HG03139 (cell line): Measurements from ENCODE around the gene RIMBP2.

Experiments used
- ATAC-seq: cut with Tn5 transposase; IDR thresholded peaks from one replicate; pipeline ENCODE4 v1.9.1; 2021; ENCODE audit not compliant: unreplicated experiment

The RIMBP2 gene

DNA sequence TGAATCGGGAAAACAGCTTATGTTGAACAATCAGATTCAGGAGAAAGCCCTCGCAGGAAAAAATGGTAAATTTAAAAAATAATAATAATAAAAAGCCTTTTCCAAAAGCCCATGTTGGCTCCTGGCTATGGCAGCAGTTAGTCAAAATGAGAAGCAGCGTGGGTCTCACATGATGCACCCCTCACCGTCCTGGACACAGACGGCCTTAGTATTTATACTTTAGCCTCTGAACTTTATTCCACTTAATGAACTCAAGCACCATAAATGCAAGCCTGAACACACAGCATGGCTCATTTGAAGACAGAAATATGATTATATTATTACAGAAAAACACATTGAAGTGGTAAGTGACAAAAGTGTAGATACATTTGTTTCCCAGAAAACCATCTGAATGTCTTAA is 160.9 kb downstream of the RIMBP2 start:
- ATAC-seq: no peak

DNA sequence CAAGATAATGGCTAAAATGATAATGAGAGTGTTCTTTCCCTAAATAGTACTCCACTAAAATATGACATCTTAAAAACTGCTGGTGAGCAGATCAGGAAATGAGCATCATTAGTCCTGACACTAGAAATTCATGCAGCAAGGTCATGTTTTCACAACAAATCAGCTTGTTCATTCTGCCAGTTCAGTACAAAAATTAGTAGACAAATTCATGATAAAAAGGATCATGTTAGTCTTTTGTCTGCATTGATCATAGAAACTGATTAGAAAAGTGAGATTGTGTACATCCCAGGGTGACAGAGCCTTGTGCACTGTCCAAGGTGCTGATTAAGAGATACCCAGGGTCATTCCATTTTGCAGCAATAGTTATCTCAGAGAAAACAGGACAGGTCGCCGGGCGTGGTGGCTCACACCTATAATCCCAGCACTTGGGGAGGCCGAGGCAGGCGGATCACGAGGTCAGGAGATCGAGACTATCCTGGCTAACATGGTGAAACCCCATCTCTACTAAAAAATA is 163.6 kb downstream of the RIMBP2 start:
- ATAC-seq: no peak

DNA sequence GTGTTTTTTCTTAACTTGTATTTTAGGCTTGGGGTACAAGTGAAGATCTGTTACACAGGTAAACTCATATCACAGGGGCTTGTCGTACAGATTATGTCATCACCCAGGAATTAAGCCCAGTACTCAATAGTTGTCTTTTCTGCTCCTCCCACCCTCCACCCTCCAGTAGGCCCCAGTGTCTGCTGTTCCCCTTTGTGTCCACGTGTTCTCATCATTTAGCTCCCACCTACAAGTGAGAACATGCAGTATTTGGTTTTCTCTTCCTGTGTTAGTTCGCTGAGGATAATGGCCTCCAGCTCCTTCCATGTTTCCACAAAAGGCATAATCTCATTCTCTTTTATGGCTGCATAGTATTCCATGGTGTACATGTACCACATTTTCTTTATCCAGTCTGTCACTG is 166.7 kb downstream of the RIMBP2 start:
- no peak for ATAC-seq

DNA sequence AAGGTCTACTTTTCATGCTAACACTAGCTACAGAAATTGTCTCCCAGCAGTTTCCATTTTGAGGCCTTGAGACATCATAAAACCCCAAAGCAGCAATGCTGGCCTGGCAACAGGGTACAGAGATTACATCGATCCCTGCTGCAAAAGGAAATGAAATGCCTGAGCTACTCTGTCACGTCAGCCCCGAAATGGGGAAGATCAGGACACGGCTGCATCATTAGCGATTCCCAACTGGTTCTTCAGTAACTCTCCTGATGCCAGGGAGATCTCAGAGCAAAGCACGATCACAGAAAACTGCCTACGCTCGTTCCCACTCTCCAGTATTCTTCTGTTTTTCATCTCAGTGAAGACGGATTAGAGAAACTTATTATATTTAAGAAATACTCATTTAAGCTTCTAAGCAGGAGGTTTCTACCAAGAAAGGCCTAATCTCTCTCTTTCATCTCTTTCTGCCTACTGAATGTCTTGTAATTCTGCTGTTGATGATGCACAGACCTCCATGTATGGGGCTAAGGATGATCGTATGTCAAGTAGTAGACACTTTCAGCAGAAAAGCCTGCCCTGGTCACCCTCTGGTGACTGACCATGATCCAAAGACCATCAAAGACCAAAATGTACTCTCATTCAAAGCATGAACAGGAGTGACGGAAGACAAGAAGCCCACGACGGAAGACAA is 168.5 kb downstream of the RIMBP2 start:
- ATAC-seq: no peak

DNA sequence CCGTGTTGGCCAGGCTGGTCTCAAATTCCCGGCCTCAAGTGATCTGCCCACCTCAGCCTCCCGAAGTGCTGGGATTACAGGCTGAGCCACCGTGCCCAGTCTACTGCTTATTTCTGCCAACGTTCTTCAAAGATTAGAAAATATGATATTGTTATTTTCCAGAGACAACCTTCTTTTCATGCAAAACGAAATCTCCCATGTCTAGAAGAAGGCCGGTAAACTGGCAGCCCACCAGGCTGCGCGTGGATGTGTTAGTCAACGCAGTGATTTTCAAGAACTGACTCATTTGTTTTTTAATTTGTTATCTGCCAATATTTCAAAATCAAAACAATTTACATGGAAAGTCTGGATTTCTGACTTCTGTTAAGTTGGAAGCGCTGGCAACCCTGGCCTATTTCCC is 169.6 kb downstream of the RIMBP2 start:
- ATAC-seq: no peak

DNA sequence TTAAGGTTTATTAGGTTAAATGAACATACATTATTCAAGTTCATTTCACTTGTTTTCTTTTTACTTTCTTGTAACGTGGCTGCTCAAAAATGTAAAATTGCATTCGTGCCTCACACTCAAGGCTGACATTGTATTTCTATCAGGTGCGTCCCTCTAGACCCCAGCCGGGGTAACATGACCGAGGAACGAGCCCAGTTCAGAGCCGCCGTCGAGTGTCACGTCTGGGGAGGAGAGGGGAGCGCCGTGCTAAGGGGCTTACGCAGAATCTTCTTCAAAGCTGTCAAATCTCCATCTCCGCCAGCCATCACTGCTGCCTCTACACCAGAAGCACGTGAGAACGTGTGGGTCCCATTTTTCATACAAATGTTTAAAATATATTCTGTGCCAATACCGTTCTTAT is 170.6 kb downstream of the RIMBP2 start:
- no peak for ATAC-seq

DNA sequence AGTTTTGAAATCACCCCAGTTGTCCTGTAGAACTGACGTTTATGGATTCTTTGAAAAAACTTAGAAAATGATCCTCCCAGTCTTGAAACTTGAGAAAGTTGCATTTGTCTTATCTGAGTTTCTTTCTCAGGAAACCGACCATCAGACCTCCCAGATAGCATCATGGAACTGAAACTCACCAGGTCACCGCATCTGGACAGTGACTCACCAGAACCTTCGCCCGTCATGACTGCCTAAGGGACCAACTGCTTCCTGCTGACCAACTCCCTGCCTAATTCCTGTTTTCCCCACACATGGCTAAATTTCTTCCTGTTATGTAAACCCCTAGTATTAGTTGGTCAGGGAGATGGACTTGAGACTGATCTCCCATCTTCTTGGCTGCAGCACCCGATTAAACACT is 175.7 kb downstream of the RIMBP2 start:
- no peak for ATAC-seq

DNA sequence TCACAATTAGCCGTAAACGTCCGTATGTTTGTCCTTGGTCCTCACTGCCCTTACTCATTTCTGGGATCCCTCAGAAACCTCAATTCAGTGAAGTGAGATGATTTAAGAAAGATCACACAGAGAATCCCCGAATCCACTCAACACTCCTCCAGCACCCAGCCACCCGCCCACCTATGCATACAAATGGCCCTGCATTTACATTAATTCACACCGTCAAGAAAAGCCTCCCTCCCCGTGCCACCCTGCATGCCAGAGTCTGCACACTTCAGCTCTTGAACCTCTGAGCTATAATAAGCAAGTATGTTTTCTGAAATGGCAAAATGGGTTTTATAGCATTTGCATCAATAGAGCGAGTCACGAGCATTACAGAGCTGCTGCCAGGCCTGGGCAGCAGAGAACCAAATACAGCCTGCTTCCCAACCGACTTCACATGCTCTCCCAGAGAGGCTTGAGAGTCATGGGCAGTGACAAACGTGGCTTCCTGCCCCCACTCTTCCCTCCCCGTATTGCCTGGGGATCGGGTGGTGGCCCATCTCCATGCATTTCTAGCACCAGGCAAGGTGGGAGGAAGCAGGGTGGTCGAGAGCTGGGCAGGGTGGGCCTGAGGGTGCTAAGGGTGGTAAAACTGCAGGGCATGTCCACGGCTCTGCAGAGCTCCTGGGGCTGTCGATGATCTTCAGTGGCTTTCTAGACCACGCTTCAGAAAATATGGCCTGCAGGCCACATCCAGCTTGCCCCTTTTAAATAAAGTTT is 177.6 kb downstream of the RIMBP2 start:
- ATAC-seq: no peak

DNA sequence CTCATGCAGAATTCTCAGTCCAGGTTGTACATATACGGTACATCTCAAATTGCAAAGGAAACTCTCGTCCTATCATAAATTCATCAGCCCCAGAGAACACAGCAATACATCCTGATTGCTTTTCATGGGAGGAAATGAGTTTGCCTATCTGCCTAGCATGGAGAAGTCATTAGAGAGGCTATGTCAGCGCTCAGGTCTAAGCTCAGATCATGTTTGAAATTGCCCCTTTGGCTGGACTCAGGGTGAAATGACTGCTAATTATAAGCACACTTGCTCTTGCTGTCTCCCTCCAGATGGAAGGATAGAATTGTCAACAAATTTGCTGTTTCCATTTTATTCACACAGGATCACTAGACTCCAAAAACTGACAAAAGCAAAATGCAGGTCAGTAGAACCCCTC is 178.4 kb downstream of the RIMBP2 start:
- no peak for ATAC-seq

DNA sequence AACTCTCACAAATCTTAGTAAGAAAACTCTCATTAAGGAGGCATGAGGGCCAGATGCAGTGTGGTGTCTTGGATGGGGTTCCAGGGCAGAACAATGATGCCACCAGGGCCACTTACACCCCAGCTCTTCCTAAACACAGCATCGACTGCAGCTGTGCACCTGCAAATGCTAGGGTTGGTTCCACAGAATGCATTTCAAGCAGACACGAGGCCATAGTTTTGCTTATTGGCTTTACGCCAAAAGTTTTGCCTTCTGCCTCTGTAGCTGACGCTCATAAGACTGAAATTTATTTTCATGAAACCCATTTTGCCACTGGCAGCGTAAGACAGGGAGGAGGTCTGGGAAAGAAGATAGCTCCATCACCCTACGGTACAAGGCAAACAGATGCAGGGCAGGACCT is 179.0 kb downstream of the RIMBP2 start:
- ATAC-seq: no peak

DNA sequence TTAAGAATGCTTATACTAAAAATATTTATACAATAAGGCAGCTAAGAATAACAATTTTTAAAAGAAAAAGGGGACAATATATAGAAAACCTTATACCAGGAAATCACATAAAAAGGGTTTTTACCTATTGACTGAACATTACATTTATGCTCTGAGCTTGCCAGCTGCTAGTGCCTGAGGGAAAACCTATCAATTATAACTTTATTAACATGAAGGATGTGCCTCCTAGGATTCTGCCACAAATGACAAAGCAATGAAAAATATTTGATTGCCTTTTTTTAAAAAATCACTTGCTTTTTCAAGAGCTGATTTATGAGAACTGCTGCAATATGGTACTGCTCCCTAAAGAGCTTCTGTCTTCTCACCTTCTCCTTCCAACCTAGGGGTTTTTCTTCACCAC is 185.7 kb downstream of the RIMBP2 start:
- ATAC-seq: no peak

DNA sequence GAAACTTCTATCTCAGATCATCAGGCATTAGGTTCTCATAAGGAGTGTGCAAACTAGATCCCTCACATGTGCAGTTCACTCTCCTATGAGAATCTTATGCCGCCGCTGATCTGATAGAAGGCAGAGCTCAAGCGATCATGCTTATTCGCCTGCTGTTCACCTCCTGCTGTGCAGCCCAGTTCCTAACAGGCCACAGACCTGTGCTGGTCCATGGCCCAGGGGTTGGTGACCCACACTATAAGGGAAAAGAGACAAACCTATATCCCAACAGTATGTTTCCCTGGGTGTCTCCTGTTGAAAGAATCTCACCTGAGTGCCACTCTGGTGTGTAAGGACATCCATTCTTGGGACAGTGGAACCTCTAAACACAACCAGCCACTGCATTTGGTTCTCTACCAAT is 186.3 kb downstream of the RIMBP2 start:
- ATAC-seq: no peak

DNA sequence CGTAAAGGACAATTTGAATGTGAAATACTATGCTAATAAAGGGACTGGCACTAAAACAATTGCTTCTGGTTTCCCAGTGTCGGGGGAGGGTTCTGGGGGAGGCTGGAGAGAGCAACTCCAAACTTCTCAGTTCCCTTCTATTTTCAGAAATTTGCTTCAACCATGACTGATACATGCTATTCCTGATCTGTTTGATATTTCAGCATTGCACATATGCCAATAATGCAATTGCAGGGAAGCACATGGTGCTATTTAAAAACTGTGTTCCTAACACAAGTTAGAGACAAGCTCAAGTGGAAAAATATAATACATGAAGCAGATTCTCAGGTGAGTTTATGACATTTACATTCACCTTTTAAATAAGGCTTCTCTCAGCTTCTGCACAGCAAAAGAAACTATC is 188.9 kb downstream of the RIMBP2 start:
- ATAC-seq: no peak

DNA sequence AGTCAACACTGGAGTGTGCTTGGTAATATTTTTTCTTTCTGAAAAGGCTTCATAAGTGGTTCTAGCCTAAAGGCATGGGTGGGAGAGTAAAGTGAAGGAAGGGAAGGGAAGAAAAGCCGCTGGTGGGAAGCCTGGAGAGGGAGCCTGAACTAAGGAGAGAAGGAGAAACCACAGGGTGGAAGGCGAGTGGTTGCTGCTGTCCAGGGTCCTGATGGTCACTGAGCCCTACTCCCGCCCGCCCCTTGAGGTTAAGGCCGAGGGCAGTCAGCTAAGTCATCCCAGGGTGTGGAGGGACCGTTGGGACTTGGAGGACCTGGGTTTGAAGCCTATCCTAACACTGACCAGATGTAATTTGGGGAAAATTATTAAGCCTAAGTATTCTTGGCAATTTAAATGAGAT is 189.3 kb downstream of the RIMBP2 start:
- ATAC-seq: no peak

DNA sequence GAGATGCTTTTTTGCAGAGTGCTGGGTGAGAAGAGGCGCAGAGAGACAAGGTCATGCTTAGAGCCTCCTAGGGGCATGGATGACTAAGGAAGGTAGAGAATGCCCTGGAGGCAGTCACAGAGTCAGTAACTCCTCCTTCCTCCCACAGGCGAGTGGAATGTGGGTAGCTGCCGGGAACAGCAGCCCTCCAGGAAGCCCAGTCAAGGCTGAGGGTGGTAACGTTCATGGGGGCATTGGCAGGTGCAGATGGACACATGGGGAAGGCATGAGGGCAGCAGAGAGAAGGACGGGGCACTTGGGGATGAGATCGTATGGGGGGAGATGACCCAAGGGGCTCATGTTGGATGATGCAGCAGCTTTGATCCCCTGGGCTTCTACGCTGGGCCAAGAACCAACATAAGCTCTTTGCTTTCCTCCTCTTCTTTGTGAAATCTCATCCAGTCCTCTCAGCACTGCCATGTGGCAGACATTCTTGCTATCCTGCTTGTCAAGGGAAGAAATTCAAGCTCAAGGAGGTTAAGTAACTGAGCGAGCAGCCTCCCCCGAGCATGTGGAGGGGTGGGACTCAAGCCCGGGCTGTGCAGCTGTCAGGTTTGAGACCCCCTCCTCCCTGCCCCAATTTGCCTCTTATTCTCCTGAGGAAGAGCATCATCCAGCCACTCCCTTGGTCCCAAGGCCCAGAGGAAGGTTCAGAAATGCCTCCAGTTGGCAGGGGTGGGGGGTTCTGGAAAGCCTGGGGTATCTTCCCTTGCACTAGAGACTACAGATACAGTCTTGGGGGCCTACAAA is 190.5 kb downstream of the RIMBP2 start:
- ATAC-seq: no peak

DNA sequence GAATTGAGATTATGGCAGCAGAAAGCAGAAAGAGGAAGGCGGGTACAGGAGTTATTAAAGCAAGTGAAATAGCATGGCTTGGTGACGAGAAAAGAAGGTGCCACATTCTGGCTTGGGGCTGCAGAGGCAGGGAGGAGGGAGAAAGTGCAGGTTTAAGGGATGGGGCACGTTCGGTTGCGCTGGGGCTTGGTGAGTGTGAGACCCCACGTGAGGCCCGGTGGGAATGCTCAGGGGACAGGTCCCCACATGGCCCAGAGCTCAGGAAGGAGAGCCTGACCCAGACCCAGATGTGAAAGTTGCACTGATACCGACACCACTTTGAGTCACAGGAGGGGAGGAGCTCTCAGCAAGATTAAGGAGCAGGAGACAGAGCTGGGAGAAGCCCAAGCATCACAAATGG is 191.3 kb downstream of the RIMBP2 start:
- ATAC-seq: no peak

DNA sequence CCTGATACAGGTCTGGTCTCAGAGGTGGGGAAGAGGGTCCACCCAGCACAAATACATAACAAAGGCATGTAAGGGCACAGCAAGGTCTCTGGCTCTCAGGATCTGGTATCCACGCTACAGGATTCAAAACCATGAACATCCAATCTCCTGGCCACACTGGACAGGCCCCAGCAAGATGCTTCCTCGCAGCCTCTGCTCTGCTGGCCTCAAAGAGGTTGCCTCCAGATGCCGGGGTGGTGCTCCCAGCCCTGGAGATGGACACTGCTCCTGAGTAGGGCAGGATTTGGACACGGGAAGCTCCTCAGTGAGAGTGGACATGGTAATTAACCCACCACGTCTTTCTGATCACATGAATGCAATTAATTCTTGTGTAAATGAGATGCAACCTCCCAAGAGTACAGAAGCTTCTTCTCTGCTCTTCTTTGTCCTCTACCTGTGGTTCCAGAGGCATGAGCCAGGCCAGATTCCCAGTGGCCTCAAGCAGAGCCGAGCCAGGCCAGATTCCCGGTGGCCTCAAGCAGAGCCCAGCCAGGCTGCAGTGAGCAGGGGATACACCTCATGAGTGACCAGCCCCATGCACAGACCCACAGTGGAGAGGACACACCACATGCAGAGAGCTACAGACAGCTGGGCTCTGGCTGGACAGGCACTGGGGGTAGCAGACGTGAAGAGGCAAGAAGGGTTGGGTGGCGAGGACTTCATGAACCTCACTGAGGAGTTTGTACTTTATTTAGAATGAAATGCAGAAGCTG is 192.1 kb downstream of the RIMBP2 start:
- no peak for ATAC-seq

DNA sequence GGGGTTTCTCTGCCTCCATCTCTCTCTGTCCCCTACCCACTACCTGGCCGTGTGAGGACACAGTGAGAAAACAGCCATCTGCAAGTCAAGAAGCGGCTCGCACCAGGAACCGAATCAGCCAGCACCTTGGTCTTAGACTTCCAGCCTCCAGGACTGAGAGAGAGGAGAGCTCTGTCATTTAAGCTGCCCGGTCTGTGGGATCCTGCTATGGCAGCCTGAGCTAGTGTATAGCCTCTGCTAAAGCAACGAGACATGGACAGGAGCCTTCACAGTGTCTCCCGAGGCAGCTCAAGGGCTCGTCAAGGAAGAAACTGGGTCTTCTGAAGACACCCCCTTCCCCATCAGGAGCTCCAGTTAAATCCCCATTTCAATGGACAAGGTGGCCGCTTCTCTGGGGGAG is 192.9 kb downstream of the RIMBP2 start:
- ATAC-seq: no peak

DNA sequence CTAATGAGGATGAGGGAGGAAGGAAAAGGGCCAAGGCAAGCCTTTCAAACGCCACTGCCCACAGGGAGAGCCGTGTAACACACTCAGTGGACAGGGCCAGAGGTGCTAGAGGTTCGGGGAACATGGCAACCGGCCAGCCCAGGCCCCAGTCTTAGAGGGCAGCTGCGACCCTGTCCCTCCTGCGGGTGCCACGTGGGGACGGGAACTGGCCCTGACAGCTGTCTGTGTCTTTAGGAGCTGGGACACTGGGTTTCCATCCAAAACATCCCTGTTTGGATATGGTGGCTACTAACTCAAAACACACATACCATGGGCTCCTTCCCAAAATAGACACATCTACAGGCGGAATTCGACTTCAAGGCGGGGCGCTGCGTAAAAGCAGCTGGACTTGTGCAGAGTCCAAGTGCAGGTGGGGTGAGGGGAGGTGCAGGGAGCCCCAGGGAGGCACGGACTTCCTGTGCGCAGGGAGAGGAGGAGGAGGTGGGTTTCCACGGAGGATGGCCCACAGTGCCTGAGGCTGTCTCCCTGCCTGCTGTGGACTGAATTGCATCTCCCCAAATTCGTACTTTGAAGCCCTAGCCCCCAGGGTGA is 193.8 kb downstream of the RIMBP2 start:
- no peak for ATAC-seq

DNA sequence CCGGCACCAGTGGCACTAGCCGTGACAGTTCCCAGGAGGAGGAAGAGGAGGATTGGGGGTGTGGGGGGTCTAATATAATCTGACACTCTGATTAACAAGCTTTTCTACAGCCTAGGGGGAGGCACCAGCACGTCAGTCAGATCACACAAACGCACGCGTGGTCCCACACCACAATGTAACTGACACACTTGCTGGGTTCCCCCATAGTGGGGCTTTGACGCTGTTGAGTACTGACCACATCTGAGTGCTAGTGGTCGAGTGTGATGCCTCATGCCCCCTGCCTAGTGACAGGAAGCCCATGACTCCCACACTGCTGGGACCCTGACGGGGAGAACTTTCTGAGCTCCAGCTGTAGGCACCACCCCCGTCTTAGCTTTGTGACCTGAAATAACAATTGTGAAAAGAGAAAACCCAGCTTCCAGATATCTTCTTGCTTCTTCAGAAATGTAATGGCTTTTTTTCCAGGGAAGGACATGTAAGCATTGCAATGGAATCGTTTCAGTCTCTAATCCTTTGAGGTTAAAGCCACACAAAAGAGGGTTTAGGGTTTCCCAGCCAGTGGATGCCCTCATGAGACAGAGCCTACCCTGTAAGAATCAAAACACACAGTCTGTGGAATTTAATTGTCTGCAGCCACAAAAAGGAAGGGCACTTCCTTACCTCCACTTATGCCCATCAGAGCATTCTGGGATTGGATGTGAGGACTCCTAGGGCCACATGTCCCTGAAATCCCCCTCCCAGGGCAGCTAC is 194.5 kb downstream of the RIMBP2 start:
- no peak for ATAC-seq
